PC-3 (cell line): ENCODE results near the gene MLC1. TPM values are rescaled to one million over a fixed set of nuclear protein-coding genes. Genes with fewer than 3 reads are reported as not detected.

ENCODE experiments used
- ATAC-seq: fragments of 200-7000 bp; cut with Tn5 transposase; 2 replicates; pipeline ENCODE4 v1.9.1; 2020; ENCODE audit warnings: mild to moderate bottlenecking, moderate library complexity
- BruUV-seq: library from RNA; stranded (reverse); fragments of 400-500 nt; replicated peaks from 2 replicates; lab custom pipeline; 2021; lab: Mats Ljungman, UMichigan
- CTCF ChIA-PET: fragments of 300-600 bp; sonication (Branson Sonifier 250); formaldehyde crosslinking; loops from one replicate; lab custom pipeline; 2022; ENCODE audit warnings: antibody characterized with exemption; lab: Charles Lee
- POLR2A ChIA-PET: fragments of 300-600 bp; sonication (Branson Sonifier 250); formaldehyde crosslinking; loops from one replicate; lab custom pipeline; 2022; ENCODE audit warnings: antibody characterized with exemption; ENCODE audit not compliant: unreplicated experiment; lab: Charles Lee
- DNase-seq: peaks from one replicate; pipeline ENCODE4 v3.0.0-alpha.2; 2015
- H2AFZ ChIP-seq: fragments of 300-600 bp; sonication (generic); 2 replicates; pipeline ENCODE4 v1.6.0; 2016; ENCODE audit warnings: antibody characterized with exemption, low read length
- H3F3A ChIP-seq: fragments of 300-600 bp; sonication (generic); one replicate; pipeline ENCODE4 v1.6.0; 2017; ENCODE audit warnings: antibody characterized with exemption, low read length, control low read depth, mild to moderate bottlenecking; ENCODE audit not compliant: unreplicated experiment
- H3K27ac ChIP-seq: fragments of 300-600 bp; sonication (generic); 2 replicates; pipeline ENCODE4 v1.5.1; 2016; ENCODE audit warnings: mild to moderate bottlenecking, low read length
- H3K27me3 ChIP-seq: fragments of 300-600 bp; sonication (generic); 2 replicates; pipeline ENCODE4 v1.6.1; 2016; ENCODE audit warnings: low read length, mixed read lengths
- H3K36me3 ChIP-seq: fragments of 300-600 bp; sonication (generic); 2 replicates; pipeline ENCODE4 v1.6.1; 2016; ENCODE audit warnings: low read depth, mixed run types, low read length, mixed read lengths
- H3K4me1 ChIP-seq: fragments of 300-600 bp; sonication (generic); 2 replicates; pipeline ENCODE4 v1.5.1; 2016; ENCODE audit warnings: low read length; ENCODE audit not compliant: insufficient read depth
- H3K4me2 ChIP-seq: fragments of 300-600 bp; sonication (generic); 2 replicates; pipeline ENCODE4 v1.6.0; 2016; ENCODE audit warnings: low read length
- H3K4me3 ChIP-seq: fragments of 300-600 bp; sonication (generic); 2 replicates; pipeline ENCODE4 v1.5.1; 2016; ENCODE audit warnings: mild to moderate bottlenecking, low read length, mixed read lengths
- H3K79me2 ChIP-seq: fragments of 300-600 bp; sonication (generic); 2 replicates; pipeline ENCODE4 v1.6.1; 2017; ENCODE audit warnings: low read length, mixed read lengths
- H3K9ac ChIP-seq: fragments of 300-600 bp; sonication (generic); 2 replicates; pipeline ENCODE4 v1.6.0; 2016; ENCODE audit warnings: mild to moderate bottlenecking, low read length
- H3K9me2 ChIP-seq: fragments of 300-600 bp; sonication (generic); replicated peaks from 2 replicates; pipeline ENCODE4 v1.6.1; 2016; ENCODE audit warnings: mixed run types, low read length, mixed read lengths
- H3K9me3 ChIP-seq: fragments of 300-600 bp; sonication (generic); 2 replicates; pipeline ENCODE4 v1.6.1; 2016; ENCODE audit warnings: low read length, mixed read lengths
- H4K20me1 ChIP-seq: fragments of 300-600 bp; sonication (generic); 2 replicates; pipeline ENCODE4 v1.6.1; 2016; ENCODE audit warnings: low read length, mixed read lengths
- CTCF ChIP-seq: fragments of 300-600 bp; sonication (generic); conservative IDR thresholded peaks from 2 replicates; pipeline ENCODE4 v1.5.1; 2017; ENCODE audit warnings: antibody characterized with exemption, low read depth, mild to moderate bottlenecking, low read length
- EZH2 ChIP-seq: fragments of 300-600 bp; sonication (generic); IDR thresholded peaks from one replicate; pipeline ENCODE4 v1.6.1; 2017; ENCODE audit warnings: antibody characterized with exemption, mild to moderate bottlenecking, low read length; ENCODE audit not compliant: unreplicated experiment
- EZH2phosphoT487 ChIP-seq: fragments of 300-600 bp; sonication (generic); IDR thresholded peaks from 2 replicates; pipeline ENCODE4 v1.6.1; 2018; ENCODE audit warnings: mild to moderate bottlenecking, antibody characterized with exemption, low read length, borderline replicate concordance
- intact Hi-C: fragments of 100-400 bp; cut with micrococcal nuclease; formaldehyde crosslinking; loops from 2 replicates; pipeline ENCODE4 v1.9.0; 2023
- total RNA-seq: library from RNA; depleted of rRNA; stranded (reverse); fragments of >200 nt; gene quantifications from 2 replicates; pipeline ENCODE4 v1.2.3, GENCODE V29; 2014

The MLC1 gene
- total RNA-seq, 1 experiment from 2014 or later, result 0.62 TPM

- POLR2A ChIA-PET, result no interaction called here
- no peak overlapping the region for H3K27ac ChIP-seq
- H4K20me1 ChIP-seq, result no peaks in the 10 kb centered on the region
- no peaks in the 10 kb centered on the region for H3K79me2 ChIP-seq
- no peak overlapping the region for H2AFZ ChIP-seq
- TF ChIP-seq CTCF (no peak), EZH2phosphoT487 (no peak), EZH2 (no peak)
- H3K27me3 ChIP-seq, result no peaks in the 10 kb centered on the region
- no TSS peak for BruUV-seq
- H3K4me1 ChIP-seq, result 0 out of 2 replicates have a peak, but pooled peaks cover 3% of the 10 kb centered on the region
- H3K4me2 ChIP-seq, result no peak overlapping the region
- CTCF ChIA-PET, result no interaction called here
- no peaks in the 10 kb centered on the region for H3F3A ChIP-seq
- ATAC-seq (no peak), DNase-seq (no peak)
- H3K9me2 ChIP-seq, result no peaks in the 10 kb centered on the region
- H3K9me3 ChIP-seq, result no peaks in the 10 kb centered on the region
- intact Hi-C loops, result no loop called here
- no peak overlapping the region for H3K9ac ChIP-seq
- H3K4me3 ChIP-seq, result no peak overlapping the region
- no peaks in the 10 kb centered on the region for H3K36me3 ChIP-seq
Observed at GRCh38 chr22:50053861-50054260, 31.4 kb downstream of the MLC1 start.

DNA sequence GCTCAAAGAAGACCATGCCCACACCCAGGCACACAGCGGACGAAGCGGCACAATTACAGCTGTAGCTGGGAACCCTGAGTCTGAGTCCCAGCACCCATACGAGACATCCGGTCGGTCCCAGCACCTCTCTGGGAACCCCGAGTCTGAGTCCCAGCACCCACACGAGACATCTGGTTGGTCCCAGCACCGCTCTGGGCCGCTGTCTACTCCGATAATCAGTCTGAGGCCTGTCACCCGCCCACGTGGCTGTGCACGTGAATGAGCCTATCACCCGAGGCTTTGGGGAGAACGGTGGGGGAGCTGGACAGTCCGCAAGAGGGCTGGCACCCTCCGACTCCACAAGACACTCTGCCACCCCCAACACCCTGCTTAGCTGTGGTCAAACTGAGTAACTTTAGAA lies 33.3 kb downstream of the MLC1 start:
- no peaks in the 10 kb centered on the region for H3F3A ChIP-seq
- no peaks in the 10 kb centered on the region for H3K79me2 ChIP-seq
- no peaks in the 10 kb centered on the region for H3K36me3 ChIP-seq
- no peaks in the 10 kb centered on the region for H3K27me3 ChIP-seq
- no TSS peak for BruUV-seq
- H3K27ac ChIP-seq, result no peak overlapping the region
- ATAC-seq (no peak), DNase-seq (no peak)
- 0 out of 2 replicates have a peak, but pooled peaks cover 3% of the 10 kb centered on the region for H3K4me1 ChIP-seq
- no peak overlapping the region for H3K9ac ChIP-seq
- ChIA-PET CTCF (no interaction called here), POLR2A (no interaction called here)
- H2AFZ ChIP-seq, result no peak overlapping the region
- no peak overlapping the region for H3K4me2 ChIP-seq
- TF ChIP-seq EZH2 (no peak), CTCF (no peak), EZH2phosphoT487 (no peak)
- no peaks in the 10 kb centered on the region for H3K9me3 ChIP-seq
- H3K4me3 ChIP-seq, result no peak overlapping the region
- intact Hi-C loops, result no loop called here
- H3K9me2 ChIP-seq, result no peaks in the 10 kb centered on the region
- no peaks in the 10 kb centered on the region for H4K20me1 ChIP-seq

GRCh38 chr22:50049299-50050195 lies 35.7 kb downstream of the MLC1 start:
- BruUV-seq, result no TSS peak
- Histone ChIP-seq H3K4me1 (no peaks in the 10 kb centered on the region), H3K9me2 (no peaks in the 10 kb centered on the region), H3K4me3 (no peak overlapping the region), H3F3A (no peaks in the 10 kb centered on the region), H4K20me1 (no peaks in the 10 kb centered on the region), H3K9ac (no peak overlapping the region), H3K27me3 (no peaks in the 10 kb centered on the region), H3K9me3 (no peaks in the 10 kb centered on the region), H2AFZ (no peak overlapping the region), H3K27ac (no peak overlapping the region), H3K79me2 (no peaks in the 10 kb centered on the region), H3K4me2 (no peak overlapping the region), H3K36me3 (no peaks in the 10 kb centered on the region)
- no peak for DNase-seq
- no peak for TF ChIP-seq CTCF
- no peak for TF ChIP-seq EZH2phosphoT487
- no peak for TF ChIP-seq EZH2
- intact Hi-C loops, result no loop called here
- ATAC-seq, result no peak
- ChIA-PET CTCF (no interaction called here), POLR2A (no interaction called here)
